ENCODE results near the gene STIM1. TPM values are rescaled to one million over a fixed set of nuclear protein-coding genes. Genes with fewer than 3 reads are reported as not detected.

STIM1 gene
- total and polyA plus RNA-seq, 10 of the 15 experiments (the other 5 are each of a cell fraction or from before 2014, with no cell fraction given): 8.6 to 57.7 (median 29.3) TPM

DNA sequence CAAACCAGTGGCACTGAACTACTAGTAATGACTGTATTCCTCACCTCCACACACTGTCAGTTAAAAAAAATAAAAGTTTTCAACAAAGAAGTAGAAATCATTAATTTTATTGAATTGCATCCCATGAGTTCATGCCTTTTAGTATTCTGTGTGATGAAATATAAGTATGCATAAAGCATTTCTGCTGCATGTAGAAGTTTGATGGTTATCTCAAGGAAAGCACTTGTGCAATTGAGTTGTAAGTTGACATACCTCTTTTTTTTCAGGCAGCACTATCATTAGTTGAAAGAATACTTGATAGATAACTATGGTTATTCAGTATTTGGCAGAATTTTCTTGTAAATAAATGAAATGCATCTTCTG, 104.4 kb downstream of the STIM1 start (continued):
- no peak for TF ChIP-seq ZNF592 (IDR thresholded peaks at IDR 0.05)
- no peak for TF ChIP-seq SIX5 (IDR thresholded peaks at IDR 0.05; ENCODE audit: low read depth, low read length, severe bottlenecking)
- TF ChIP-seq RFX5 (IDR thresholded peaks at IDR 0.05; ENCODE audit: low read depth, low read length): no peak

DNA sequence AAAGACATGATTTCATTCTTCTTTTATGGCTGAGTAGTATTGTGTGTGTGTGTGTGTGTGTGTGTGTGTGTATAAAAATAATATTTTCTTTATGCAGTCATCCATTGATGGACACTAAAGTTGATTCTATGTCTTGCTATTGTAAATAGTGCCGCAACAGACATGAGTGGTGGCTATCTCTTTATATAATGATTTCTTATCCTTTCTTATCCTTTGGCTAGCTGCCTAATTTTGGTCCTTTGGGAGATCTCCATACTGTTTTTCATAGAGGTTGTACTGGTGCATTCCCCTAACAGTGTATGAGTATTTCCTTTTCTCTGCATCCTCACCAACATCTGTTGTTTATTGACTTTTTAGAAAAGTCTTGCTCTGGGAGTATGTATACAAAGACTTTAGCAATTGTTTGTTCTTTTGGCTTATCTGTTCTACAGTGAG, 107.0 kb downstream of the STIM1 start:
- Histone ChIP-seq H3K27me3 (replicated peaks in 1 of 2; ENCODE audit: control insufficient read depth in 2 of 2, insufficient read depth in 2 of 2, low read length in 1 of 2) (no peaks in the 10 kb centered on the region), H3K27ac (ENCODE audit: control insufficient read depth, insufficient read depth) (no peak overlapping the region), H3K79me2 (ENCODE audit: control insufficient read depth, insufficient read depth, low read length) (peaks cover 6% of the 10 kb centered on the region), H3K9me3 (replicated peaks; ENCODE audit: control insufficient read depth, insufficient read depth, low read length) (no peaks in the 10 kb centered on the region), H4K20me1 (ENCODE audit: control insufficient read depth, insufficient read depth) (no peaks in the 10 kb centered on the region), H2AFZ (ENCODE audit: control insufficient read depth, low read depth, low read length) (no peak overlapping the region), H3K4me2 (ENCODE audit: control insufficient read depth, insufficient read depth) (no peak overlapping the region), H3K4me3 (no peak overlapping the region), H3K4me1 (ENCODE audit: control insufficient read depth, insufficient read depth, low read length) (no peaks in the 10 kb centered on the region), H3K36me3 (ENCODE audit: control insufficient read depth in 2 of 2, insufficient read depth in 2 of 2, low read length in 1 of 2) (no peaks in the 10 kb centered on the region; a peak in 1 of 4 replicates), H3K9ac (ENCODE audit: control insufficient read depth, insufficient read depth, low read length) (no peak overlapping the region)
- ChIA-PET RAD21 (ENCODE audit: unreplicated experiment) (no interaction called here), SMC1A (ENCODE audit: uncharacterized antibody, unreplicated experiment) (no interaction called here), CTCF (no interaction called here), POLR2A (no interaction called here)
- FAIRE-seq (no peak), DNase-seq (ENCODE audit: low read depth, low spot score) (no peak), ATAC-seq (no peak)
- 100% methylated on average over 1 of the region's 1 CpG for WGBS (ENCODE audit: insufficient coverage, insufficient replicate concordance, low lambda C conversion rate, missing lambda C conversion rate)
- no TSS peak for BruUV-seq (replicated peaks)
- in situ Hi-C loops (cut with MboI) (no loop called here), intact Hi-C loops (cut with micrococcal nuclease; ENCODE audit: unreplicated experiment) (no loop called here)
- TF ChIP-seq MYB (IDR thresholded peaks at IDR 0.05; ENCODE audit: borderline replicate concordance, low read depth, low read length): no peak
- no peak for TF ChIP-seq NFYA (IDR thresholded peaks at IDR 0.05; ENCODE audit: borderline replicate concordance, low read depth, low read length)
- no peak for TF ChIP-seq ZNF207 (IDR thresholded peaks at IDR 0.05; ENCODE audit: borderline replicate concordance)
- no peak for TF ChIP-seq EED (IDR thresholded peaks at IDR 0.05; ENCODE audit: low read depth)
- TF ChIP-seq HDAC2 (IDR thresholded peaks at IDR 0.05): no peak
- TF ChIP-seq MEF2A (IDR thresholded peaks at IDR 0.05; ENCODE audit: insufficient read depth, low read depth, low read length): no peak
- no peak for TF ChIP-seq CHD4 (IDR thresholded peaks at IDR 0.05)
- no peak for TF ChIP-seq HDAC6 (IDR thresholded peaks at IDR 0.05; ENCODE audit: unreplicated experiment)
- TF ChIP-seq SPI1 (IDR thresholded peaks at IDR 0.05; ENCODE audit: borderline replicate concordance, insufficient read depth, low read depth, low read length): no peak
- no peak for TF ChIP-seq HCFC1 (IDR thresholded peaks at IDR 0.05; ENCODE audit: low read length)
- TF ChIP-seq MTA2 (IDR thresholded peaks at IDR 0.05; ENCODE audit: low read depth): no peak

Measured in GM12878 (cell line).